HG03457 (cell line): Measurements from ENCODE around the gene TMED9.
"Not testable (repeated sequence)": the region's sequence is repeated elsewhere in the genome, so short reads cannot be mapped to it uniquely, and the experiment has no call there.

Source experiments
- ATAC-seq: cut with Tn5 transposase; IDR thresholded peaks from one replicate; pipeline ENCODE4 v1.9.1; 2021; ENCODE audit warnings: moderate number of reproducible peaks; ENCODE audit not compliant: unreplicated experiment

Gene TMED9

GRCh38 chr5:177605667-177606066, 13.7 kb downstream of the TMED9 start:
- no peak for ATAC-seq

- no peak for ATAC-seq
These were observed 14.4 kb downstream of the TMED9 start for GRCh38 chr5:177606071-177607051.

DNA sequence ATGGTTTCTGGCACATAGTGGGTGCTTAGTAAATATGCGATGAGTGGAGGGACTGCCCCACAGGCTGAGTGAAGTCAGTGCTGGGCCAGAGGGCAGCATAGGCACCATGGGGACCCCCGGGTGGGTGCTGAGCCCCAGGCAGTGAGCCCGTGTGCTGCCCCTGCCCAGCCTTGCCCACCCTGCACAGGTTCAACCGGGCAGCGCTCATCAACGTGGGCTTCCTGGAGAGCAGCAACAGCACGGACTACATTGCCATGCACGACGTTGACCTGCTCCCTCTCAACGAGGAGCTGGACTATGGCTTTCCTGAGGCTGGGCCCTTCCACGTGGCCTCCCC, 15.1 kb downstream of the TMED9 start:
- ATAC-seq: no peak

DNA sequence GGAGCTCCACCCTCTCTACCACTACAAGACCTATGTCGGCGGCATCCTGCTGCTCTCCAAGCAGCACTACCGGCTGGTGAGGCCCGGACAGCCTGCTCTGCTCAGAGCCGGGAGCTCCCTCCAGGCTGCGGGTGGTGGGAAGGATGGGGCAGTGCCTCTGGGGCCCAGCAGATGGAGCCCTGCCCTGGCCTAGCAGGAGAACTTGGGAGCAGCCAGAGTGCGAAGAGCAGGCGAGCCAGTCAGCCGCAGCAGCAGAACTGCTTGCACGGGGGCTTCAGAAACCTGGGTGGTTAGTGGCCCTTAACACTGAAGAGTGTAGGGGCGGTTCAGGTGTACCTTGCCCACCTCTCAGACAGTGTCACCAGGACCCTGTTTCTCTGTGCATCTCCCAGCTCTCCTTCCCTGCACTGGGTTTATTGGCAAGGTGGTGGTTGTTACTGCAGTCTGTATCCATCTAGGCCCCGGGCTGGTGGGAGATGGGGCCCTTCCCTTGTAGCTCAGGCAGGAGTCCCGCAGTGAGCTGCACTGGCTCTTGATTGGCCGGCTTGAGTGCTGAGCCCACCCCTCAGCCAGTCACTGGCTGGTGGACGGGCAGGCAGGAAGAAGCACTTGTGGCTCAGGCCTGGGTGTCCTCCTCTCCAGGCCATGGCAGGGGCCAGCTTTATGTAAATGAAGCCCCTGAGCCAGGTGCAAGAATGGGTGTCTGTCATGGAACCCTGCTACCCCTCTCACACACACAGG, 15.6 kb downstream of the TMED9 start:
- no peak for ATAC-seq

- no peak for ATAC-seq
These were observed 16.5 kb downstream of the TMED9 start for GRCh38 chr5:177608243-177609075.

GRCh38 chr5:177609076-177610059, 17.4 kb downstream of the TMED9 start:
- ATAC-seq: no peak

DNA sequence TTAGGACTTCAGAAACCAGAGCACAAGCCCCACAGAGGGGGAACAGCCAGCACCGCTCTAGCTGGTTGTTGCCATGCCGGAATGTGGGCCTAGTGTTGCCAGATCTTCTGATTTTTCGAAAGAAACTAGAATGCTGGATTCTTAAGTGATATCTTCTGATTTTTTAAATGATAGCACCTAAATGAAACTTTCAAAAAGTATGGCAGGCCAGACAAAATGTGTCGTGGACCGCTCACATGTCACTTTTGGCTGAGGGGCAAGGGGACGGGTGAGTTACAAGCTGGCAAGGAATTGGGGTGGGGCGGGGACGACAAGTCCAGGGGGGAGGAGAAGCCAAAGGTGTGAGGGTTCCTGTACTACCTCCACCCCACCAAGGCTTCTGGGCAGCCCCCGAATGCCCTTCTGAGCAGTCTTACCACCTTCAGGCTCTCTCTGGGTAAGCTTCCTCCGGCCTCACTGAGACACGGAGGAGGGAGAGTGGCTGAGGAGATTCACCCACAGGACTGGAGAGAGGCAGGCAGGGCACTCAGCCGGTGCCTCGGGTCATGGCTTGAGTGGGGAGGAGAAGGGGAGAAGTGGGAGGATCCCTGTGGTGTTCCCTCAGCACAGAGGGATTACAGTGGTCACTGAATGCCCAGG, 18.2 kb downstream of the TMED9 start:
- no peak for ATAC-seq

- ATAC-seq: no peak
These were observed 18.9 kb downstream of the TMED9 start for GRCh38 chr5:177610770-177611445.

DNA sequence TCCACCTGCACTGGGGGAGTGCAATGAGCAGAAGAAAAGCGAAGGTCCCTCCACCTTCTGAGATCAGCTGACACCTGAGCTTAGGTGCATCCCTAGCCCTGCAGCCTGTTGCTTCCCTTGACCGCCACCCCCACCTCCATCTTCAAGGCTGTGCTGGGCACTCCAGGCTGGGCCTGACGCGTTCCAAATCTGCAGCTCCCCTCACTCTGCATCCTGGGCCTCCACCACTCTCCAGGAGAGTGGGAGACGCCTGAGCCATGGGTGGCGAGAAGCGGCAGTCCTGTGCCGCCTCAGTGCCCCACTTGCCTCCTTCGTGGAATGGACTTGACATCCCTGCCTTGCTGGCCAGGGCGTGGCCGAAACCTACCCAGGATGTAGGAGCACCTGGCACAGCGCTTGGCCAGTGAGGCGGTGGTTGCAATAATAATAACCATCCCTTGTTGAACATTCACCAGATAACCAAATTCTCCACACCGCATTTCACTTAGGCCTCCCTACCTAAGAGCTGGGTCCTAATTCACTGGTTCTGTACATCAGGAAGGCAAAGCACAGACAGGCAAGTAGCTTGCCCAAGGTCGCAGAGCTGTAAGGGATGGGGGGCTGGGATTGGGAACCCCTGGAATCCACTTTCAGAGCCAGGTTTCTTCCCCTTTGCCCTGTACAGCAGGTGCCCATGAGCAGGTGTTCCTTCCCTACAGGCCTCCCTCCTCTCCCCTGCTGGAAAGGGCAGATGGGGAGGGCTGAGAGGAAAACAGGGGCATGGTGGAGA, 19.6 kb downstream of the TMED9 start:
- ATAC-seq: no peak

DNA sequence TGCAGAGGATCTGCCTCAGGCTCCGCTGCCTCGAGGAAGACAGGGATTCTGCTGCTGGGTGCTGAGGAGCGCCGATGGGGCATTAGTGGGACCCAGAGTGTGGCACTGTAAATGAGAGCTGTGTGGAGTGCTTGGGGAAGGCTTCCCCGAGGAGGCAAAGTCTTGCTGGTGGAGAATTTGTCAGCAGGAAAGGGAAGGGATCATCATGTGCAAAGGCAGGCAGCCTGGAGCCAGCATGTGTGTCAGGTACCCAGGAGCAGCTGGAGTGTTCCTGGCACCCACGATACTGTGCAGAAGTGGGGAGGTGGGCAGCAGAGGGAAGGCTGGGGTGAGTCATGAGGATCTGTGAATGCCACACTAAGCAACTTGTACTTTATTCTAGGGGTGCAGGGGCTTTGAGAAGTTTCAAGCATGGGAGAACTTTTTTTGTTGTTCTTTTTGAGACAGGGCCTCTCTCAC, 20.2 kb downstream of the TMED9 start:
- no peak for ATAC-seq

GRCh38 chr5:177620560-177620959, 28.6 kb downstream of the TMED9 start:
- ATAC-seq: no peak

DNA sequence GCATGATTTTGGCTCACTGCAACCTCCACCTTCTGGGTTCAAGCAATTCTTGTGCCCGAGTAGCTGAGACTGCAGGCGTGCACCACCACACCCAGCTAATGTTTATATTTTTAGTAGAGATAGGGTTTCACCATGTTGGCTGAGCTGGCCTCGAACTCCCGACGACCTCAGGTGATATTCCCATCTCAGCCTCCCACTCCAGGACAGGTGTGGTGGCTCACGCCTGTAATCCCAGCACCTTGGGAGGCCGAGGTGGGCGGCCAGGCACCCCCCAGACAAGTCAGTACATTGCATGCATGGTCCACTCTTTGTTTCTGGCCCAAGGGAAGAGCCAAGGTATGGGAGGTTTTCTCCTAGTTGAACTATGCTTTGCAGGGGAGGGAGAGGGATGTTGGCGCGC, 32.2 kb downstream of the TMED9 start:
- not testable (repeated sequence) for ATAC-seq

GRCh38 chr5:177630186-177630585, 38.2 kb downstream of the TMED9 start:
- ATAC-seq: not testable (repeated sequence)

DNA sequence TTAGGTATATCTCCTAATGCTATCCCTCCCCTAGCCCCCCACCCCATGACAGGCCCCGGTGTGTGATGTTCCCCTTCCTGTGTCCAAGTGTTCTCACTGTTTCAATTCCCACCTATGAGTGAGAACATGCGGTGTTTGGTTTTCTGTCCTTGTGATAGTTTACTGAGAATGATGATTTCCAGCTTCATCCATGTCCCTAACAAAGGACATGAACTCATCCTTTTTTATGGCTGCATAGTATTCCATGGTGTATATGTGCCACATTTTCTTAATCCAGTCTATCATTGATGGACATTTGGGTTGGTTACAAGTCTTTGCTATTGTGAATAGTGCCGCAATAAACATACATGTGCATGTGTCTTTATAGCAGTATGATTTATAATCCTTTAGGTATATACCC, 42.9 kb downstream of the TMED9 start:
- ATAC-seq: not testable (repeated sequence)

- ATAC-seq: not testable (repeated sequence)
These were observed 53.5 kb downstream of the TMED9 start for GRCh38 chr5:177645462-177645861.
